ENCODE measurements around the gene PDZK1IP1. TPM values are rescaled to one million over a fixed set of nuclear protein-coding genes. Genes with fewer than 3 reads are reported as not detected.

The PDZK1IP1 gene
- total RNA-seq, 2 donors from 2014 or later, result 5.9 to 36.1 TPM

- Histone ChIP-seq H3K4me3 (no peak overlapping the region), H3K36me3 (no peaks in the 10 kb centered on the region), H3K27me3 (replicated peaks; ENCODE audit: insufficient read depth) (no peaks in the 10 kb centered on the region), H3K27ac (no peak overlapping the region), H3K9me3 (no peaks in the 10 kb centered on the region), H3K4me1 (replicated peaks) (no peaks in the 10 kb centered on the region)
- WGBS, result 12% methylated on average over 11 of the region's 11 CpGs
- TF ChIP-seq POLR2A (IDR thresholded peaks at IDR 0.05) (no peak), POLR2AphosphoS5 (IDR thresholded peaks at IDR 0.05) (no peak), CTCF (IDR thresholded peaks at IDR 0.05) (peak; percentile 84 to 94 (median 90))
- peak; percentile 56 for DNase-seq (ENCODE audit: low spot score)
- intact Hi-C loops (cut with DNase I), result no loop called here
These were observed 14.5 kb downstream of the PDZK1IP1 start for GRCh38 chr1:47175227-47175934.

GRCh38 chr1:47174656-47175020 is 15.2 kb downstream of the PDZK1IP1 start:
- DNase-seq (ENCODE audit: low spot score), result no peak
- Histone ChIP-seq H3K27ac (no peak overlapping the region), H3K36me3 (no peaks in the 10 kb centered on the region), H3K4me1 (replicated peaks) (no peaks in the 10 kb centered on the region), H3K27me3 (replicated peaks; ENCODE audit: insufficient read depth) (no peaks in the 10 kb centered on the region), H3K9me3 (no peaks in the 10 kb centered on the region), H3K4me3 (no peak overlapping the region)
- TF ChIP-seq POLR2A (IDR thresholded peaks at IDR 0.05) (no peak), POLR2AphosphoS5 (IDR thresholded peaks at IDR 0.05) (no peak), CTCF (IDR thresholded peaks at IDR 0.05) (no peak)
- intact Hi-C loops (cut with DNase I), result no loop called here

- H3K27ac ChIP-seq, result no peak overlapping the region
- no peaks in the 10 kb centered on the region for H3K36me3 ChIP-seq
- WGBS, result 92% methylated on average over 5 of the region's 5 CpGs
- H3K27me3 ChIP-seq (replicated peaks; ENCODE audit: insufficient read depth), result no peaks in the 10 kb centered on the region
- no peak for DNase-seq (ENCODE audit: low spot score)
- no peak for TF ChIP-seq POLR2AphosphoS5 (IDR thresholded peaks at IDR 0.05)
- TF ChIP-seq CTCF (IDR thresholded peaks at IDR 0.05), result no peak
- no peak for TF ChIP-seq POLR2A (IDR thresholded peaks at IDR 0.05)
- H3K4me1 ChIP-seq (replicated peaks), result no peaks in the 10 kb centered on the region
- H3K4me3 ChIP-seq, result no peak overlapping the region
- intact Hi-C loops (cut with DNase I), result no loop called here
- no peaks in the 10 kb centered on the region for H3K9me3 ChIP-seq
These were observed 17.1 kb downstream of the PDZK1IP1 start for GRCh38 chr1:47172782-47173181.

GRCh38 chr1:47164552-47164951 is 25.3 kb downstream of the PDZK1IP1 start:
- intact Hi-C loops (cut with DNase I), result no loop called here
- no peaks in the 10 kb centered on the region for H3K9me3 ChIP-seq
- no peak overlapping the region for H3K27ac ChIP-seq
- no peaks in the 10 kb centered on the region for H3K36me3 ChIP-seq
- H3K4me3 ChIP-seq, result no peak overlapping the region
- H3K4me1 ChIP-seq (replicated peaks), result no peaks in the 10 kb centered on the region
- no peak for DNase-seq (ENCODE audit: low spot score)
- no peak for TF ChIP-seq POLR2A (IDR thresholded peaks at IDR 0.05)
- TF ChIP-seq CTCF (IDR thresholded peaks at IDR 0.05), result no peak
- no peak for TF ChIP-seq POLR2AphosphoS5 (IDR thresholded peaks at IDR 0.05)
- no peaks in the 10 kb centered on the region for H3K27me3 ChIP-seq (replicated peaks; ENCODE audit: insufficient read depth)

- Histone ChIP-seq H3K27me3 (replicated peaks; ENCODE audit: insufficient read depth) (no peaks in the 10 kb centered on the region), H3K9me3 (no peaks in the 10 kb centered on the region), H3K36me3 (no peaks in the 10 kb centered on the region), H3K27ac (no peak overlapping the region), H3K4me3 (no peak overlapping the region), H3K4me1 (replicated peaks) (no peaks in the 10 kb centered on the region)
- 73% methylated on average over 5 of the region's 5 CpGs for WGBS
- TF ChIP-seq POLR2AphosphoS5 (IDR thresholded peaks at IDR 0.05), result no peak
- TF ChIP-seq CTCF (IDR thresholded peaks at IDR 0.05), result no peak
- TF ChIP-seq POLR2A (IDR thresholded peaks at IDR 0.05), result no peak
- intact Hi-C loops (cut with DNase I), result no loop called here
- no peak for DNase-seq (ENCODE audit: low spot score)
These were observed 28.4 kb downstream of the PDZK1IP1 start for GRCh38 chr1:47161298-47162040.
